ENCODE measurements around the gene SYNGR4.
A peak's percentile ranks its signal among the peaks of the same experiment; 100 is the strongest.

Gene SYNGR4

DNA sequence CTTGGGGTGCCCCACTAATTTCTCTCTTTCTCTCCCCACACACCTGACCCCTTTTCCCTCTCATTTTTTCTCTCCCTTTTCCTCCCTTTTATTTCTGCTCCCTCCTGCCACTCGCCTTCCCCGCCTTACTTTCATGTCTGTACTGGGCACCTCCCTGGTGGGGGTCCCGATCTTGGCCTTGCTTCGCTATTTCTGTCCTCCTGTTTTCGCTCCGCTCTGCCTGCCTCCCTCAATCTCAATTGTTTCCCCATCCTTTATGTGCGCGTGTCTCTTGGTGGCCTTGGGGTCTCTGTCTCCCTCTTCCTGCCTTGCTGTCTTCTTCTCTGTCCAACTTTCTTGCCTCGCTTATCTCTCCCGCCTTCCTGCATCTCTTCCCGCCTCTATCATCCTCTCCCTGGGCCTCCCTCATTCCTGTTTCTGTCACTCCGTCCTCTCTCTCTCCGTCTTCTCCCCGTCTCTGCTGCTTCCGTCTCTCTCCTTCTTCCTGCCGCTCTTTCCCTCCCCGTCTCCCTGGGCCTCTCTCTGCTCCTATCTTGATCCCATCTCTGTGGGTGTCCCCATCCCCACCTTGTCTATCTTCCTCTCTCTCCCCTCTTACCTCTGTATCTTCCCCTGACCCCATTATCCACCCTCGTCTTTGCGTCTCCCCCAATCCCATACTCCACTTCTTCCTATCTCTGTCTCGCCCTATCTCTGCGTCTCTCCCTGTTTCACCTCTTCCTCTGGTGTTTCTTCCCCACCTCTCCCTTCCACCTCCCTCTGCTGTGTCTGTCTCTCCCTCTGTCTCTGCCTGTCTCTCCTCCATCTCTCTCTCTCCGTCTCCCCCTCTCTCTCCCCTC lies 33.3 kb downstream of the SYNGR4 start:
- DNase-seq = no peak

DNA sequence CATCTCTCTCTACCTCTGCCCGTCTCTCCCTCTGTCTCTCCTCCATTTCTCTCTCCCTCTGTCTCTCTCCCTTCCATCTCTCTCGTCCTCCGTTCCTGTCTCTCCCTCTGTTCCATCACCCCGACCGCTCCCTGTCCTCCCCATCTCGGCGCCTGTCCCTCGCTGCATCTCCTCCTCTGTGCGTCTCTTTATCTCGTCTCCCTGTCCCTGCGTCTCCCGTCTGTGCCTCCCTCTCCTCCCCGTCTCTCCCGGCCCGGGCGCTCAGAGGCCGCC lies 33.9 kb downstream of the SYNGR4 start:
- no peak for DNase-seq

DNA sequence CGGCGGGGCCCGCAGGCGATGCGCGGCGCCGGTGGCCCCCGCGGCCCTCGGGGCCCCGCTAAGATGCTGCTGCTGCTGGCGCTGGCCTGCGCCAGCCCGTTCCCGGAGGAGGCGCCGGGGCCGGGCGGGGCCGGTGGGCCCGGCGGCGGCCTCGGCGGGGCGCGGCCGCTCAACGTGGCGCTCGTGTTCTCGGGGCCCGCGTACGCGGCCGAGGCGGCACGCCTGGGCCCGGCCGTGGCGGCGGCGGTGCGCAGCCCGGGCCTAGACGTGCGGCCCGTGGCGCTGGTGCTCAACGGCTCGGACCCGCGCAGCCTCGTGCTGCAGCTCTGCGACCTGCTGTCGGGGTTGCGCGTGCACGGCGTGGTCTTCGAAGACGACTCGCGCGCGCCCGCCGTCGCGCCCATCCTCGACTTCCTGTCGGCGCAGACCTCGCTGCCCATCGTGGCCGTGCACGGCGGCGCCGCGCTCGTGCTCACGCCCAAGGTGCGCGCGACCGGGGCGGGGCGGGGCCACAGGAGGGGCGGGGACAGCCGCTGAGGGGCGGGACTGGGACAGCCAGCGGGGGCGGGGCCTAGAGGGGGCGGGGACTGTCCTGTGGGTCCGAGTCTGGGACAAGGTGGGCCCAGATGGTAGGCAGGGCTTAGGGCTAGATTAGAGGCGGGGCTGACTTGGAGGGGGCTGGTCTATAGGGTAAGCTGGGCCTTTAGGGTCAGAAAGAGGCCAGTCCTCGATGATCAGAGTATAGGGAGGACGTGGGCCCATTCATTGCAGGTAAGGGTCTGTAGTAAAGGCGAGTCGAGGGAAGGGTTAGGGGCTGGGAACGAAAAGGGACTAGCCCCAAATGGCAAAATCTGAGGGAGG lies 34.4 kb downstream of the SYNGR4 start:
- peak; percentile 89 to 92 for DNase-seq

DNA sequence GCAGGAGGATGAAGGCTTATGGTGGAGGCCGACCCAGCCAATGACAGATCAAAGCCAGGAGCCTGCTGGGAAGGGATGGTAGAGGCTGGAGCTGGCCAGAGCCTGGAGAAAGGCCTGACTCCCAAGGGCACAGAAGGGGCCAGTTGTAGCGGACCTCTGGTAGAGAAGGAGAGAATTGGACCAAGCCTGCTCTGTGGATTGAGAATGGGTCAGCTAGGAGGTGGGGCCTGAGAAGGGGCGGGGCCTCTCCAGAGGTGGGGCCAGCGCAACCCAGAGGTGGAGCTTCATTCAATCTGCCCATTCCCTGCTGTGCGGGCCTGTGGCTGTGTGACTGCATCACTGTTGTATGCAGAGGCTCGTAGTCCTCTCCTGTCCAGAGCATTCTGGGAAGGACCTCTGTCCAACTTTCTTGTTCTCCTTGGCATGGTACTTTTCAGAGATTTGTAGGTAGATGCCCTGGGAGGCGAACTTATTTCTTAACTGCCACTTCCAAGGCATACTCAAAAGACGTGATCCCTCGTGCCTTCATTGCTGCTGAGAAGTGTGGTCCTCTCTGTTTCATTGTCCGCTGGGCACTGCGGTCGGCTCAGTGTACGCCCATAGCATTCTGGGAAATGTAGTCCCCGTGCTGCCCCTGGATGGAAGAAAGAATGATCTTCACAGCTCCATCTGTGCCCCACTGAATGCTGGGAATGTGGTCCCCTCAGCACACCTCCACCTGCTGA lies 36.0 kb downstream of the SYNGR4 start:
- DNase-seq = no peak

DNA sequence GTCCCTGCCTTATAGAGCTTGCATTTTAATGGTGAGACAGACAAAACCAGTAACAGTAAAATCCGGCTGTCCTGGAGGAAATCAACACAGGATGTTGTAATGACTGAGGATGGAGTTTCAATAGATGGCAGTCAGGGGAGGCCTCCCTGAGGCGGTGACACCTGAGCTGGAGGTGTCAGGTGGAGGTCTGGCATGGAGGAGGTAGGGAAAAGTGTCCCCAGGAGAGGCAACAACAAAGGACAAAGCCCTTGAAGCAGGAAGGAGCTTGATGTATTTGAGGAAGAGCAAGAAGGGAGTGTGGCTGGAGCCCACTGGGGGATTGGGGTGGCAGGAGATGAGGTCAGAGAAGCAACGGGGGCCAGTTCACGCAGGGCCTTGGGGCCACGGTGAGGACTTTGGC lies 37.1 kb downstream of the SYNGR4 start:
- DNase-seq = no peak

DNA sequence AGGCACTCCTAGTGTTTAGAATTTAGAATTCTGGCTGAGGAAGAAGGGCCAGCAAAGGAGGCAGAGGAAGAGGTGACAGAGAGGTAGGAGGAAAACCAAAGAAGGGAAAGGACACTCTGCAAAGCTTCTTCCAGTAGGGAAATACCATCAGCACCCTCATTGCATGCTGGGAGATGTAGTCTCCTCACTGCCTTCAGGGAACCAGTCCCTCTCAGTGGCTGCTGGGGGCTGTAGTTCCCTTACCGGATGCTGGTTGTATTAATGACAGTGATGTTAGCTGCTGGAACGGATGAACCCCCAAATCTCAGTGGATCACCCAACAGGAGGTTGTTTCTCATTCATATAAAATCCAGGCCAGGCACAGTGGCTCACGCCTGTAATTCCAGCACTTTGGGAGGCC lies 39.4 kb downstream of the SYNGR4 start:
- DNase-seq = peak; percentile 71

DNA sequence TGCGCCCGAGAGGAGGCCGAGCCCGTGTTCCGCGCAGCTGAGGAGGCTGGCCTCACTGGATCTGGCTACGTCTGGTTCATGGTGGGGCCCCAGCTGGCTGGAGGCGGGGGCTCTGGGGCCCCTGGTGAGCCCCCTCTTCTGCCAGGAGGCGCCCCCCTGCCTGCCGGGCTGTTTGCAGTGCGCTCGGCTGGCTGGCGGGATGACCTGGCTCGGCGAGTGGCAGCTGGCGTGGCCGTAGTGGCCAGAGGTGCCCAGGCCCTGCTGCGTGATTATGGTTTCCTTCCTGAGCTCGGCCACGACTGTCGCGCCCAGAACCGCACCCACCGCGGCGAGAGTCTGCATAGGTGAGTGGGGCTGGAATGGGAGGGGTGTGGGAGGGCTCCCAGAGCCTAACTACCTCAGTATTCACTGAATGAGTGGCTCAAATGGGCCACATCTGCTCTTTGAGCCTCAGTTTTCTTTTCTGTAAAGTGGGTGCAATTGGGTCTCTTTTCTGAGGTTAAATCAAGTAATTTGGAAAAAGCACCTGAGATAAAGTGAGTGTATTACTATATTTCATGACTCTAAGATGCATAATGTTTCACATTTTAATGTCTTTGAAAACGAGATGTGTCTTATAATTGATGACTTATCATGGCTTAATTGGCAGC lies 41.0 kb downstream of the SYNGR4 start:
- DNase-seq = no peak

DNA sequence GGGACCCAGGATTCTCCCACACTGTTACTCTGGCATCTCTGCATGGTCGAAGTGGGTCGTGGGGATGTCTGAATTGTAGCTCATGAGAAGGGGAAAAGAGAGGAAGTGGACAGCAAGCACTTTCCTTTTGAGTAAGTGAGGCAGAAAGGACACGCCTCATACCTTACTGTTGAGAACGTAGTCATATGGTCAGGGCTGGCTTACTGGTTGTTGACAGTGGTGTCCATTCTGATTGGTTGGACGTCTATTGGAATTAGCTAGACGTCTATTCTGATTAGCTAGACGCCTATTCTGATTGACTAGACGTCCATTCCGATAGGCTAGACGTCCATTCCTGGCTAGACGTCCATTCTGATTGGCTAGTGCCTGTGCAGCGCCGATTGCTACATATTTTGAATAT lies 41.7 kb downstream of the SYNGR4 start:
- DNase-seq = no peak

DNA sequence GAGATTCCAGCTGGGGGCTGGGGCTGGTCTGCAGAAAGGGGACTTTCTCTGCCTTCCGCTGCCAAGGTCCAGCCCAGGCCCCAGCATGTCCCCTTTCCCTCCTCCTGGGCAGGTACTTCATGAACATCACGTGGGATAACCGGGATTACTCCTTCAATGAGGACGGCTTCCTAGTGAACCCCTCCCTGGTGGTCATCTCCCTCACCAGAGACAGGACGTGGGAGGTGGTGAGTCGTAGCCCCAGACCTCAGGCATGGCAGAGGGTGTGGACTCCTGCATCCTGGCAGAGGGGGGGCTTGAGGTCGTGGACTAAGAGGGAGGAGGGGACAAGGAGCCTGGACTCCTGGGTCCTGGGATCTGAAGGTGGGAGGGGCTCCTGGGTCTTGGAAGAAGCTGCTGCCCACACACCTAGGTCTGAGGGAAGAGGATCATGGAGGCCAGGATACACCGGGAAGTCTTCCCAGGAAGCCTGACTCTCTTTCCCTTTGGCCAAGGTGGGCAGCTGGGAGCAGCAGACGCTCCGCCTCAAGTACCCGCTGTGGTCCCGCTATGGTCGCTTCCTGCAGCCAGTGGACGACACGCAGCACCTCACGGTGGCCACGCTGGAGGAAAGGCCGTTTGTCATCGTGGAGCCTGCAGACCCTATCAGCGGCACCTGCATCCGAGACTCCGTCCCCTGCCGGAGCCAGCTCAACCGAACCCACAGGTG lies 49.9 kb downstream of the SYNGR4 start:
- no peak for DNase-seq

DNA sequence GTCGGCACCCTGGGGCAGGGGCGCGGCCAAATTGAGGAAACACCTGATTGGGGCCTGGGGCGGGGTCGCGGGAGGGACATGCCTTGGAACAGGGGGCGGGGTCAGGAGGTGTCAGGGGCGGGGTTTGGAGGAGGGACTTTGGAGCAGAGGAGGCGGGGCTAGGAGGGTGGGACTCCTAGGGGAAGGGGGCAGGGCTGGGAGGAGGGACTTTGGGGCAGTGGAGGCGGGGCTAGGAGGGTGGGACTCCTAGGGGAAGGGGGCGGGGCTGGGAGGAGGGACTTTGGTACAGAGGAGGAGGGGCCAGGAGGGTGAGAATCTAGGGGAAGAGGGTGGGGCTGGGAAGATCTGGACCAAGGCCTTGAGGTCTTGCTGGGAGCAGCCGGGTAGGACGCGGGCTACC lies 51.2 kb downstream of the SYNGR4 start:
- DNase-seq = peak; percentile 74 to 77

DNA sequence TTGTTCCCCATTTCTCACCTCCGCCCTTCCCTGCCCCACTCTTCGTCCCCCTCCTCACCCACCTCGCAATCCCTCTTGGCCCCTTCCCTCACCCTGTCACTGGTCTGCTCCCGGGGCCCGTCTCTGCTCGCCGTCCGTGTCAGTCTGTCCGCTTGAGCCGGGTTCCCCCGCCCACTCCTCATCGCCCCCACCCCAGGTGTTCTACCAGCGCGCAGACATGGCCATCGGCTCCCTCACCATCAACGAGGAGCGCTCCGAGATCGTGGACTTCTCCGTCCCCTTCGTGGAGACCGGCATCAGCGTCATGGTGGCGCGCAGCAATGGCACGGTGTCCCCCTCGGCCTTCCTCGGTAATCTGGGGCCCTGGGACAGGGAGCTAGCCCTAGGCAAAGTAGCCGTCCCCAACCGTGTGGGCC lies 51.6 kb downstream of the SYNGR4 start:
- DNase-seq = no peak

DNA sequence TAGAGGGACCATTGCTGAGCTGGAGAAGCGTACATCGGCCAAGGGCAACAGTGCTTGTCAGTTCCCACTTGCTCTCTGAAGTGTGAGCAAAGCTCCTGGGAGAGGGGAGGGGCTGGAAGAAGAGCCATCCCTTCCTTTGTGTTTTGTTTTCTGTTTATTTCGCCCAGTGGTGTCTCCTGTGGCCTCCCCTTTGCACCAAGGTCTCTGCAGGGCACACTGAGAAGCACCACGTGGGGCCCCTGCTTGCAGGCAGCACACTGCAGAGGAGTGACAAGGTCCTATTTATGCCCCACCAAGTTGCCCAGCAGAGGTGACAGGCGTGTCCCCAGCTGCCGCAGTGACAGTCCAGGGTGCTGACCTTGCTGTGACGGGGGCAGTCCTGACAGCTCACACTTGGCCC lies 53.3 kb downstream of the SYNGR4 start:
- no peak for DNase-seq

DNA sequence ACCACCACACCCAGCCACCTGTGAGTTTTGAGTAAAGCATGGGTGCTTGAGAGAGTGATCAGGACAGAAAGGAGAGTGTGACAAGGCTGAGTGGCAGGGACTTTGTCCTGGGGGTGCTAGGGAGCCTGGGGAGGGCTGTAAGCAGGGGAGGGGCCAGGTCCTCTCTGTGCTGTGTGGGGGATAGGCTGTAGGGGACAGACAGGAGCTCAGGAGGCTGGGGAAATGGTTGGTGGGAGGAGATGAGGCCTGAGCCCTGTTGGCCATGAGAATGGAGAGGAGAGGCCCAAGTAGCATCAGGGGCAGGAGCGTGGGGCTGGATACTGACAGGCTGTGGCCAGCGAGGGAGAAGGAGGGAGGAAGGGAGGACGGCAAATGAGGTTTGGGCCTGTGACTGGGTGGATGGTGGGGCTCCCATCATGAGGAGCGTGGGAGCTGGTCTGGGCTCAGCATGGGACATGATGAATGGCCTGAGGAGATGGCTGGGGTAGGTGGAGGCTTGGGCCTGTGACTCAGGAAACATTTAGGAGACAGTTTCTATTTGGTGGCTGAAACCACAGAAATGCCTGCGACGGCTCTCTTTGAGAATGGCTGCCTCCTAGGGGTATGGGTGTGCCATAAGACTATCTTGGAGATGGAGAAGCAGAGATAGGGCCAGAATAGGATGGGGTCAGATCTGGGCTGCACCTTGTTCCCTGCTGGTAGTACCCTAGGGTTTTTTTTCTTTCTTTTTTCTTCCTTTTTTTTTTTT lies 54.3 kb downstream of the SYNGR4 start:
- DNase-seq = no peak

DNA sequence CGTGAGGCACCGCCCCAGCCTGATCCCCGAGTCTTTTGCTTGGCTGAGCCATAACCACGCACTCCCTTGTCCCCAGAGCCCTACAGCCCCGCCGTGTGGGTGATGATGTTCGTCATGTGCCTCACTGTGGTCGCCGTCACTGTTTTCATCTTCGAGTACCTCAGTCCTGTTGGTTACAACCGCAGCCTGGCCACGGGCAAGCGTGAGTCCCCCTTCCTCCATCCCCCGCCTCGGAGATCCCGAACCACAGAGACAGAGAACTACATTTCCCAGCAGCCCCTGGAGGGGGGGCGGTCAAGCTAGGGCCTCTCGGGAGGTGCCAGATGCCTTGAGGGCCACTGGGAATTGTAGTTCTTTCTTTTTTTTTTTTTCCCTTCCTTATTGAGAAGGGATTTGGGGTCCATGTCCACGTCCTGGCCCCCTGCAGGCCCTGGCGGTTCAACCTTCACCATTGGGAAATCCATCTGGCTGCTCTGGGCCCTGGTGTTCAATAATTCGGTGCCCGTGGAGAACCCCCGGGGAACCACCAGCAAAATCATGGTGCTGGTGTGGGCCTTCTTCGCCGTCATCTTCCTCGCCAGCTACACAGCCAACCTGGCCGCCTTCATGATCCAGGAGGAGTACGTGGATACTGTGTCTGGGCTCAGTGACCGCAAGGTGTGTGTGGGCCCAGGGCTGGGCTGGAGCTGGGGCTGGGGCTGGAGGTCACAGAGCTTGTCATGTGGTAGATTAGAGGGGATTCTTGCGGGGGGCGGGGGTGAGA lies 55.2 kb downstream of the SYNGR4 start:
- peak; percentile 49 to 57 for DNase-seq

DNA sequence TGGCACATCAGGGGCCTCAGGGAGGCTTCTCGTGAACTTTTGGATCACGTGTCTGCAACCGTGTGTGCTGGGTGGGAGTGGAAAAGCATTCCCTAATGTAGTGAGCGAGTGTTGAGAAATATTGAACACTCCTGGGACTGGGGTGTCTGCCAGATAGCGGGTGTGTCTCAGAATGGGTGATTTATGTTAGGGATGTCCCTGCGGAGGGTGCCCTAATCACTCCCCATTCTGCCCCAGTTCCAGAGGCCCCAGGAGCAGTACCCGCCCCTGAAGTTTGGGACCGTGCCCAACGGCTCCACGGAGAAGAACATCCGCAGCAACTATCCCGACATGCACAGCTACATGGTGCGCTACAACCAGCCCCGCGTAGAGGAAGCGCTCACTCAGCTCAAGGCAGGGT lies 57.4 kb downstream of the SYNGR4 start:
- no peak for DNase-seq

DNA sequence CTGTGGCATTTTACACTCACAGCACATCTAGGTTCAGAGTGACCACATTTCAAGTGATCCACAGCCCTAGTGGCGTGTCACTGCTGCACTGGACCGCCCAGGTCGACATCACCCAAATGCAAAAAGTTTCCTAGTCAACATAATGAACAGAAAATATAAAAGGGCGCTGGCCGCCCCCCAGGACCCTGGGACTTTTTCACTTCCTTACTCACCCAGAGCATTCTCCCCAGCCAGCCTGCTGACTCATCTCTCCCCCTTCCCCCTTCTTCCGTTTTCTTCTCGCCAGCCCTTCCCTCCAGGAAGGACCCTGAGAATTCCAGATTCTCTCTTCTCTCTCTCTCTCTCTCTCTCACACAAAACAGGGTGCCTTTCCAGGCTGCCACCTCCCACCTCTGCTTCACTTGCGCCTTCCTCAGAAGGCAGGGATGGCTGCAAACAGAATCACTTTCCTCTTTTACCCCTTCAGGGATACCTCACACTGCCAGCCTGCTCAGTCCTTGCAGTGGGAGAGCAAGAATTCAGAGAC lies 60.6 kb downstream of the SYNGR4 start:
- peak; percentile 46 to 48 for DNase-seq
